Liver (tissue), 3 donors: ENCODE results near the gene CCNB3.

Experiments used
- TF ChIP-seq, protein P1 (sequence below): fragments of 150-350 bp; IDR thresholded peaks from 2 replicates; pipeline ENCODE4 v1.5.1; 2017; ENCODE audit warnings: improper control_type of control experiment, low read depth, low read length; ENCODE audit not compliant: missing input control
- TF ChIP-seq, protein P2 (sequence below): IDR thresholded peaks from 2 replicates; pipeline ENCODE4 v1.6.1; 2016; ENCODE audit warnings: antibody characterized with exemption, mild to moderate bottlenecking
- TF ChIP-seq, protein P3 (sequence below): IDR thresholded peaks from 2 replicates; pipeline ENCODE4 v1.6.1; 2016; ENCODE audit warnings: antibody characterized with exemption
- donor health status: healthy.
- donor health status: healthy.

DNA sequence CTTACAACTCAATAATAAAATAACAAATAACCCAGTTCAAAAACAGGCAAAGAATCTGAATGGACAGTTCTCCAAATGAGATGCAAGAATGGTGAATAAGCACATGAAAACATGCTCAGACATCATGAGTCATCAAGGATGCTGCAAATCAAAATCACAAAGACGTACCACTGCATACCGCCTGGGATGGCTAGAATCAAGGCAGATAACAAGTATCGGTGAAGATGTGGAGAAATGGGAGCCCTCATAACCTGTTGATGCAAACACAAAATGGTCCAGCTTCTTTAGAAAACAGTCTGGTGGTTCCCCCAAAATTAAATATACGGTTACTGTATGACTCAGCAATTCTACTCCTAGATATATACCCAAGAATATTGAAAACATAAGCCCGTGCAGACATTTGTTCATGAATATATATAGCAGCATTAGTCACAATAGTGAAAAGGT is 36.3 kb upstream of the CCNB3 start:
- TF ChIP-seq, protein P1, sequence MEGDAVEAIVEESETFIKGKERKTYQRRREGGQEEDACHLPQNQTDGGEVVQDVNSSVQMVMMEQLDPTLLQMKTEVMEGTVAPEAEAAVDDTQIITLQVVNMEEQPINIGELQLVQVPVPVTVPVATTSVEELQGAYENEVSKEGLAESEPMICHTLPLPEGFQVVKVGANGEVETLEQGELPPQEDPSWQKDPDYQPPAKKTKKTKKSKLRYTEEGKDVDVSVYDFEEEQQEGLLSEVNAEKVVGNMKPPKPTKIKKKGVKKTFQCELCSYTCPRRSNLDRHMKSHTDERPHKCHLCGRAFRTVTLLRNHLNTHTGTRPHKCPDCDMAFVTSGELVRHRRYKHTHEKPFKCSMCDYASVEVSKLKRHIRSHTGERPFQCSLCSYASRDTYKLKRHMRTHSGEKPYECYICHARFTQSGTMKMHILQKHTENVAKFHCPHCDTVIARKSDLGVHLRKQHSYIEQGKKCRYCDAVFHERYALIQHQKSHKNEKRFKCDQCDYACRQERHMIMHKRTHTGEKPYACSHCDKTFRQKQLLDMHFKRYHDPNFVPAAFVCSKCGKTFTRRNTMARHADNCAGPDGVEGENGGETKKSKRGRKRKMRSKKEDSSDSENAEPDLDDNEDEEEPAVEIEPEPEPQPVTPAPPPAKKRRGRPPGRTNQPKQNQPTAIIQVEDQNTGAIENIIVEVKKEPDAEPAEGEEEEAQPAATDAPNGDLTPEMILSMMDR, result no peak
- TF ChIP-seq, protein P2, sequence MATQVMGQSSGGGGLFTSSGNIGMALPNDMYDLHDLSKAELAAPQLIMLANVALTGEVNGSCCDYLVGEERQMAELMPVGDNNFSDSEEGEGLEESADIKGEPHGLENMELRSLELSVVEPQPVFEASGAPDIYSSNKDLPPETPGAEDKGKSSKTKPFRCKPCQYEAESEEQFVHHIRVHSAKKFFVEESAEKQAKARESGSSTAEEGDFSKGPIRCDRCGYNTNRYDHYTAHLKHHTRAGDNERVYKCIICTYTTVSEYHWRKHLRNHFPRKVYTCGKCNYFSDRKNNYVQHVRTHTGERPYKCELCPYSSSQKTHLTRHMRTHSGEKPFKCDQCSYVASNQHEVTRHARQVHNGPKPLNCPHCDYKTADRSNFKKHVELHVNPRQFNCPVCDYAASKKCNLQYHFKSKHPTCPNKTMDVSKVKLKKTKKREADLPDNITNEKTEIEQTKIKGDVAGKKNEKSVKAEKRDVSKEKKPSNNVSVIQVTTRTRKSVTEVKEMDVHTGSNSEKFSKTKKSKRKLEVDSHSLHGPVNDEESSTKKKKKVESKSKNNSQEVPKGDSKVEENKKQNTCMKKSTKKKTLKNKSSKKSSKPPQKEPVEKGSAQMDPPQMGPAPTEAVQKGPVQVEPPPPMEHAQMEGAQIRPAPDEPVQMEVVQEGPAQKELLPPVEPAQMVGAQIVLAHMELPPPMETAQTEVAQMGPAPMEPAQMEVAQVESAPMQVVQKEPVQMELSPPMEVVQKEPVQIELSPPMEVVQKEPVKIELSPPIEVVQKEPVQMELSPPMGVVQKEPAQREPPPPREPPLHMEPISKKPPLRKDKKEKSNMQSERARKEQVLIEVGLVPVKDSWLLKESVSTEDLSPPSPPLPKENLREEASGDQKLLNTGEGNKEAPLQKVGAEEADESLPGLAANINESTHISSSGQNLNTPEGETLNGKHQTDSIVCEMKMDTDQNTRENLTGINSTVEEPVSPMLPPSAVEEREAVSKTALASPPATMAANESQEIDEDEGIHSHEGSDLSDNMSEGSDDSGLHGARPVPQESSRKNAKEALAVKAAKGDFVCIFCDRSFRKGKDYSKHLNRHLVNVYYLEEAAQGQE, result no peak
- TF ChIP-seq, protein P3, sequence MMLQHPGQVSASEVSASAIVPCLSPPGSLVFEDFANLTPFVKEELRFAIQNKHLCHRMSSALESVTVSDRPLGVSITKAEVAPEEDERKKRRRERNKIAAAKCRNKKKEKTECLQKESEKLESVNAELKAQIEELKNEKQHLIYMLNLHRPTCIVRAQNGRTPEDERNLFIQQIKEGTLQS, result no peak
